ENCODE measurements around the gene UTS2.

UTS2 gene, protein sequence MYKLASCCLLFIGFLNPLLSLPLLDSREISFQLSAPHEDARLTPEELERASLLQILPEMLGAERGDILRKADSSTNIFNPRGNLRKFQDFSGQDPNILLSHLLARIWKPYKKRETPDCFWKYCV

DNA sequence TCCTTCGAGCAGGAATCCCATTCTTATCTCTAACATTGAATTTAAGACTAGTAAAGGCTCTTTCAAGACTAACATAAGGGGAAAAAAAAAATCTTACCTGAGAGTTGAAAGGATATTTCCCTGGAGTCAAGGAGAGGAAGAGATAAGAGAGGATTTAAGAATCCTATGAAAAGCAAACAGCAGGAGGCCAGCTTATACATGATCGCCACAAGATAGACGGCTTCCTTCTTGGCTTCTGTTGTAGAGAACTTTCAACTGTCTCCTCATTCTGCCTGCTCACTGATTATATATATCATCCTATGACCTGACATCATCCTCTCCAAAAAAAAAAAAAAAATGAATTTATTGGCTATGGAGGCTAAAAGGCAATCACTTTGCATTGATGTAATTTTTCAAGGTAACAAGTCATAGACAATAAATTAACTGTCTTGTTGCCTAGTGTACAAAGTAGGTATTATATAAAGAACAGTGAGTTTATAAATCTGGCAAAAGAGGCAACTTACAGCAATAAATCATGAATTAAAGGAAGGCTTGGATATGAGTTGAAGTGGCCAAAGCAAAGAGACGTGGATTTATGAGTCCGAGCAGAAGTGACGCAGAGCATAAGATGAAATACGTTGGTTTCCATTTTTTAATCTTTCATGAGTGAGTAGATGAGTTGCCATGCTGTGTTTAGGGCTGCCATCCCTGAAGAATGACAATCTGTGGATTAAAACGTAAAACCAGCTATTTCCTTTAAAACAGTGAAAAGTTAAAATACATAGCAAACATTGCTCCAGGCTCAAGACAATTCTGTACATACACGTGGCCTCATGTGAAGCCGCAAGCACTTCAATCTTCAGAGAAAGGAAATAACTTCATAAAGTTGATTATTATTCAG is at the start of gene UTS2:
Gene UTS2, minus strand, starts transcription at position 262 of the 880 bp plus-strand sequence. Its CDS starts 62 bp downstream, at position 200.
- no peak within 1 kb of the TSS for H3K27ac Mint-ChIP-seq

DNA sequence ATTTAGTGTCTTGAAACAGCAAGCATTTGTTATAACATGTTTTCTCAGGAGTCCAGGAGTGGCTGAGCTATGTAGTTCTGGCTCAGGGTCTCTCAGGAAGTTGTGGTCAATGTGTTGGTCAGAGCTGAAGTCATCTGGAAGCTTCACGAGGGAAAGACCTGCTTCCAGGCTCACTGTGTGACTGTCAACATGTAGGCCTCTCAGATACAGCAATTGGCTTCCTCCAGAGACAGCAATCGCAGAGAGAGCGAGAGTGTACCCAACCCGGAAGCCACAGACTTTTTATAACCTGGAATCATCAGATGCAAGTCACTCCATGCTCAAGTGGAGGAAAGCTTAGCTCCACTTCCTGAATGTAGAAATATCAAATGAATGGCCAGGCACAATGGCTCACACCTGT is 46.9 kb upstream of the UTS2 start:
- H3K36me3 Mint-ChIP-seq (ENCODE audit: low read depth) = no peaks in the 10 kb centered on the region
- no peak overlapping the region for H3K27ac Mint-ChIP-seq
- intact Hi-C loops (cut with micrococcal nuclease) = loop anchor here (5.0 kb wide), 1 partner anchor 232 kb away; no protein-coding TSS in a partner anchor
- no peaks in the 10 kb centered on the region for H3K9me3 Mint-ChIP-seq
- no peak overlapping the region for H3K4me3 Mint-ChIP-seq
- H3K4me1 Mint-ChIP-seq (ENCODE audit: low read depth) = peaks cover 12% of the 10 kb centered on the region
- peaks cover 3% of the 10 kb centered on the region for H3K27me3 Mint-ChIP-seq

More for the DNA sequence above, at the start of gene UTS2:
- H3K4me1 Mint-ChIP-seq (ENCODE audit: low read depth) = peaks cover 14% of the 10 kb centered on the region
- H3K4me3 Mint-ChIP-seq = no peak within 1 kb of the TSS
- intact Hi-C loops (cut with micrococcal nuclease) = loop anchor here (10.0 kb wide), 1 partner anchor 98 kb away; no protein-coding TSS in a partner anchor
- no peaks in the 10 kb centered on the region for H3K36me3 Mint-ChIP-seq (ENCODE audit: low read depth)
- peaks cover 12% of the 10 kb centered on the region for H3K27me3 Mint-ChIP-seq
- H3K9me3 Mint-ChIP-seq = no peaks in the 10 kb centered on the region

DNA sequence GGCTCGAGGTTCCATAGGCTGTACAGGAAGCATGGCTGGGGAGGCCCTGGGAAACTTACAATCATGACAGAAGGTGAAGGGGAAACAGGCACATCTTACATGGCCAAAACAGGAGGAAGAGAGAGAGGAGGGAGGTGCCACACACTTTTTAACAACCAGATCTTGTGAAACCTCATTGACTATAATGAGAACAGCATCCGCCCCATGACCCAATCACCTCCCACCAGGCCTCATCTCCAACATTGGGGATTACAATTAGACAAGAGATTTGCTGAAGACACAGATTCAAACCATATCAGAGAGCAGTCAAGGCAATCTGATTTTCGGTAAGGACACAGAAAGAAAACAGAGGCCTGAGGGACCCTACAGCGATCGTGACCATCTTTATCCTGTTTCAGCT is 46.1 kb upstream of the UTS2 start:
- intact Hi-C loops (cut with micrococcal nuclease) = no loop called here
- Mint-ChIP-seq H3K4me3 (no peak overlapping the region), H3K36me3 (ENCODE audit: low read depth) (no peaks in the 10 kb centered on the region), H3K27ac (no peak overlapping the region), H3K9me3 (no peaks in the 10 kb centered on the region), H3K27me3 (peaks cover 3% of the 10 kb centered on the region), H3K4me1 (ENCODE audit: low read depth) (peaks cover 12% of the 10 kb centered on the region)

DNA sequence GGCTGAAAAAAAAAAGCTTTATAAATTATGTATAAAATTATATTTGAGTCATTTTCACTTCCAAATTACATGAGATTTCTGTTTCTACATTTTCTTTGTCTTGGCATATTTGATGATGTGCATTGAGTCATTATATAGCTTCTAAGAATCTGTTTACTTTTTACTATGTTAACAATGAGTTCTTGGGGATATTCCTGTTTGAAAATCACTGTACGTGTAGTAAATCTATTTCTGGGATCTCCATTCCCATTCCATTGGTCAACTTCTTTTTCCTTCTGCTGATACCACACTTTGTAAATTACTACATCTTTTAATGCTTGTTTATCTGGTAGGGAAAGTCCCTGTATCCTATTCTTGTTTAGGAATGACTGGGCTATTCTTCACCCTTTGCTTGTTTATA is 44.1 kb upstream of the UTS2 start:
- Mint-ChIP-seq H3K27ac (no peak overlapping the region), H3K4me1 (ENCODE audit: low read depth) (peaks cover 5% of the 10 kb centered on the region), H3K36me3 (ENCODE audit: low read depth) (no peaks in the 10 kb centered on the region), H3K27me3 (peaks cover 3% of the 10 kb centered on the region), H3K9me3 (no peaks in the 10 kb centered on the region), H3K4me3 (no peak overlapping the region)
- intact Hi-C loops (cut with micrococcal nuclease) = no loop called here

DNA sequence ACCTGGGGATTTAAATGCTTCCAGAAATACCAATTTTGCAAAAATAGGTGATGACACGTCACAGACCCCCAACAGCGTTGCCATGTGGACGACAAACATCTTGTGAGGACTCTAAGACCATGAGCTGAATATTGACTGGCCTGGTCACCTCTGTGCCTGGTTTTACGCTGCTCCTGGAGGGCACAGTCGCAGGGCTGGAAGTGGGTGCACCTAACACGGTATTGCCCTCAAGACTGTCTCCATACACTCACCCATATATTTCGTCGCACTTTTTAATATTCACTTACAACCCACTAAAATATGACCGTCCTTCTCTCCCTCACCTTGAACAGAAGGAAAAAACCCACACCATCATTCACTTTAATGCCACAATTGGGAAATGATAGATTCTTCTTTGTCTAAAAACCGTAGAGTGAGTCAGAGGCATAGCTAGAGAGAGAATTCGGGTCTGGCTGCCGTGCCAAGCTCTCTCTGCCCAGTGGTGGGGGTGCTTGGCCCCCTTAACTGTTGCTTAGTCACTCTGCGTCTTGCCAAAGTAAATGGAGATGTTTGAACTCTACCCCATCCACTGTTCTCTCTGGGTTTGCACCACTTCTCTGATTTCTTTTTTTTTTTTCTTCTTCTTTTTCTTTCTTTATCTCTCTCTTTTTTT is 40.8 kb upstream of the UTS2 start:
- Mint-ChIP-seq H3K36me3 (ENCODE audit: low read depth) (no peaks in the 10 kb centered on the region), H3K4me1 (ENCODE audit: low read depth) (no peaks in the 10 kb centered on the region), H3K27ac (no peak overlapping the region), H3K4me3 (no peak overlapping the region), H3K9me3 (no peaks in the 10 kb centered on the region), H3K27me3 (peaks cover 6% of the 10 kb centered on the region)
- intact Hi-C loops (cut with micrococcal nuclease) = no loop called here

DNA sequence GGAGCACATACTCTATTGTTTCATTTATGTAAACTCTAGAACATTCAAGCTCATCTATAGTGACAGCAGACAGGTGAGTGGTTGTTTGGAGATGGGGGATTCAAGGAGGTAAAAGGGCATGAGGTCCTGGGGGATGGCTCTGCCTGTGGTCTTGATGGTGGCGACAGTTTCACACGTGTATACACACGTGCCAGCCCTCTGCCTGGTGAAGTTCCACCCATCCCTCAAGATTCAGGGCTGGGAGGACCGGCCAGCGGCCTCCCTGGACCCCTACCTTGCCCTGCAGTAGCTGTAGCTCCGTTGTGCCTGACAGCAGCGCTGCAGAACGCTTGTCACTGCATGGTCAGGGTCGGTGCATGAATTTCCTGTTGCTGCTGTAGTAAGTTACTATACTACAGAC is 38.9 kb upstream of the UTS2 start:
- Mint-ChIP-seq H3K4me3 (no peak overlapping the region), H3K36me3 (ENCODE audit: low read depth) (no peaks in the 10 kb centered on the region), H3K9me3 (no peaks in the 10 kb centered on the region), H3K27ac (no peak overlapping the region), H3K4me1 (ENCODE audit: low read depth) (peaks cover 4% of the 10 kb centered on the region), H3K27me3 (peaks cover 11% of the 10 kb centered on the region)
- intact Hi-C loops (cut with micrococcal nuclease) = no loop called here

DNA sequence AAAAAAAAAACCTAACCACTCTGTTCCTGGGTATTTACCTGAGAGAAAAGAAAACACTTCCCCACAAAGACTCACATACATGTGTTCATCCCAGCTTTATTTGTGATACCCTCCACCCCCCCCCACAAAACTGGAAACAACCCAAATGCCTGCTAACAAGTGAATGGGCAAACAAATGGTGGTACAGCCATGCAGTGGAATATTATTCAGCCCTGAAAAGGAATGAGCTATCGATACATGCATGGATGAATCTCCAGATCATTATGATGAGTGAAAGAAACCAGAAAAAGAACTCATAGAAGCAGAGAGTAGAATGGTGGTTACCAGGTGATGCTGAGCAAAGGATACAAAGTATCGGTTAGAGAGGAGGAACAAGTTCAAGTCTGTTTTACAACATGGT is 38.0 kb upstream of the UTS2 start:
- Mint-ChIP-seq H3K27me3 (peaks cover 11% of the 10 kb centered on the region), H3K9me3 (no peaks in the 10 kb centered on the region), H3K4me3 (no peak overlapping the region), H3K27ac (no peak overlapping the region), H3K36me3 (ENCODE audit: low read depth) (no peaks in the 10 kb centered on the region), H3K4me1 (ENCODE audit: low read depth) (peaks cover 10% of the 10 kb centered on the region)
- intact Hi-C loops (cut with micrococcal nuclease) = no loop called here

DNA sequence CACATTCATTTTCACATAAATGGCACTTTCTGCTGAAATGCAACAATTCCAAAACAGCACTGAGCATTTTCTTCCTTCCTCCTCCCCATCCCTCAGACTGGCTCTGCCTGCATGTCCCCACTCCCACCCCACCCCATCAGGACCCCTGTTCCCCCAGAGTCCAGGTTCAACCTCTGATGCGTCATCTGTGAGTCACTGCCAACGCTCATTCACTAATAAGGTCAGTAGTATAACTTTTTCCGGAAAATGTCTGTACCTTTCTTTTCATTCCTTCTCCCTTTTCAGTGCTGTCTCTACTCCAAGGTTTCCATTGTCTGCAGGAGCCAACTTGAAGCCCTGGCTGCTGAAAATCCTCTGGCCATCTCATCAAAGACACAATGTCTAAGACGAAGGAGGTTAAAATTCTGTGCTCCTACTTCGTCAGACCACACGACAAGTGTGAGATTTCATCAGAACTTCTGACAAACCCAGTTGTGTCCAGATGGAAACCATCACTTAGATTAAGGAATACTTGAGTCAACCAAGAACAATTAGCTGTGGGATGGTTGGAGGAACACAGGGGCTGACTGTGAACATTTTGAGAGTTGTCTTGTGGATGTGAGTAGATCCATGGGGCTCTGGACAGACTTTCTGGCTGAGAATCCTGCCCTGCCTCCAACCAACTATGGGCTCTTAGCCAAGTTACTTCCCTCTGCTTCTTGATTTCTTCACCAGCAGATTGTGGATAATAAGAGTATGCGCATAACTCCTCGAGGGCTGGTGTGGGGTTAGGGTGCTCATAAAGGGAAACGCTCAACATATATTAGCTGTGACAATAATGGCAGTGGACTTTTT is 35.6 kb upstream of the UTS2 start:
- Mint-ChIP-seq H3K27me3 (peaks cover 22% of the 10 kb centered on the region), H3K4me1 (ENCODE audit: low read depth) (peaks cover 10% of the 10 kb centered on the region), H3K4me3 (no peak overlapping the region), H3K9me3 (peaks cover 8% of the 10 kb centered on the region), H3K36me3 (ENCODE audit: low read depth) (no peaks in the 10 kb centered on the region), H3K27ac (no peak overlapping the region)
- intact Hi-C loops (cut with micrococcal nuclease) = no loop called here

DNA sequence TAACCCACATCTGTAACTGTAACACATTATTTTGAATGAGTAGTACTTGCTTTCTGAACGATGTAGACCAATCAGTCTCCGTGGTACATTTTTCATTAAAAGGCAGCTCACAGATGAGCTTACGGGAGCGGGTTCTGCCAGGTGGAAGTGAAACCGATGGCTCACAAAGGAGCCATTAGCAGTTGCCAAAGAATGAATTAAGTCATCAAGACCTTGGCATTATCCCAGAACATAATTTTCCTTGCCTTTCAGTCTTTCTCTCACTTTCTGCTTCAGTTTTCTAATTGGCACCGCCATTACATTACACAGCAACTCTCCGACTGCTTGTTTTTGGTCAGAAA is 33.5 kb upstream of the UTS2 start:
- Mint-ChIP-seq H3K36me3 (ENCODE audit: low read depth) (no peaks in the 10 kb centered on the region), H3K4me3 (no peak overlapping the region), H3K27me3 (peaks cover 22% of the 10 kb centered on the region), H3K27ac (no peak overlapping the region), H3K9me3 (peaks cover 8% of the 10 kb centered on the region), H3K4me1 (ENCODE audit: low read depth) (peaks cover 10% of the 10 kb centered on the region)
- intact Hi-C loops (cut with micrococcal nuclease) = no loop called here

DNA sequence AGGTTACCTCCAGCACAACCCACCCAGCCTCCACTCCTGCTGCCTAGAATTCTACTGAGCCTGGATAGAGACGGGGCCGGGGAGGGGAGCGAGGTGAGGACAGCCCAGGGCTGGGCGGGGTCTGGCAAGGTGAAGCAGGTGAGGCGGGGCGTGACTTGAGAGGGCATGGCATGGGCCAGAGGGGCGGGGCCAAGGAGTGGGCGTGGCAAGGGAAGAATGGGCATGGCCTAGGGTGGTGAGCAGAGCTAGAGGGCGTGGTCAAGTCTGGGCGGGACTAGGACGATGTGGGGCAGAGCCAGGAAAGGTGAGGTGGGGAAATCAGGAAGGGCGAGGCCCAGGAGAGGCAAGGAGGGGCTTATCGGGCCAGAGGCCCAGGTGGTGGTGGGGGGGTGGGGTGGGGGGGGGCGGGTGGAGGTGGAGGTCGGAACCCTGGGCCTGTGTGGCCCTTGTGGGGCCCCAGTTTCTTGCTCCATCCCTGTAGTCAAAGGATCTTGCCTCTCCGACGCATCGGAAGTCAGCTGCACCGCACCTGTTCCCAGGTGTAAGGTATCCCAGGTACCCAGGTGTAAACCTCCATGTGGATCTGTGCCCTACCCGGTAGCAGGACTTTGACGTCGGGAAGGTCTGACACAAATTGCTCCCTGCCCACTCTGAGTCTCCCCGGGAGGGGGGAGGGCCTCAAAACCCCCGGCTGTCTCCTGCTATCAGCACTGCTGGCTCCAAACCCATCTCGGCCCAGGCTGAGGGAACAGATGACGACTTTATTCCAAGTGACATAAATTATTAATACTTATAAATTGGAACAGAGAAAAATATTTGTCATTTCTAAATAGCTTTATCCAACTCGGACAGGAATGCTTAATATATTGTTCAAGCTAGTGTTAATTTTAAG is 32.9 kb upstream of the UTS2 start:
- Mint-ChIP-seq H3K4me3 (no peak overlapping the region), H3K36me3 (ENCODE audit: low read depth) (no peaks in the 10 kb centered on the region), H3K27me3 (peaks cover 19% of the 10 kb centered on the region), H3K9me3 (peaks cover 8% of the 10 kb centered on the region), H3K4me1 (ENCODE audit: low read depth) (peaks cover 10% of the 10 kb centered on the region), H3K27ac (no peak overlapping the region)
- intact Hi-C loops (cut with micrococcal nuclease) = no loop called here

DNA sequence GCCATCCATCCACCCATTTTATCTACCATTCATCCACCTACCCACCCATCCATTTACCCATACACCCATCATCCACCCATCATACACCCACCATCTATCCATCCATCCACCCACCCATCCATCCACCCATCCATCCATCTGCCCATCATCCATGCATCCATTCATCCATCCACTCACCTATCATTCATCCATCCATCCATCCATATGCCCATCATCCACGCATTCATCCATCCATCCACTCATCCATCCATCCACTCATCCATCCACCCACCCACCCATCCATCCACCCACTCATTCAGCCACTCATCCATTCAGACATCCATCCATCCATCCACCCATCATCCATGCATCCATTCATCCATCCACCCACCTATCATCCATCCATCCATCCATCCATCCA is 31.9 kb upstream of the UTS2 start:
- H3K4me3 Mint-ChIP-seq = no peak overlapping the region

DNA sequence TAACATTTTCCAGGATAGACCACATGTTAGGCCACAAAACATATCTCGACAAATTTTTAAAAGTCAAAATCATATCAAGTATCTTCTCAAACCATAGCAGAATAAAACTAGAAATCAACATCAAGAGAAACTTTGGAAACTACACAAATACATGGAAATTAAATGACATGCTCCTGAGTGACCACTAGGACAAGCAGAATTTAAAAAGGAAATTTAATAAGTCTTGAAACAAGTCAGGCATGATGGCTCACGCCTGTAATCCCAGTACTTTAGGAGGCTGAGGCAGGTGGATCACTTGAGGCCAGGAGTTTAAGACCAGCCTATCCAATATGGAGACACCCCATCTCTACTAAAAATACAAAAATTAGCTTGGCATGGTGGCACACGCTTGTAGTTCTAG is 26.4 kb upstream of the UTS2 start:
- H3K36me3 Mint-ChIP-seq (ENCODE audit: low read depth) = no peaks in the 10 kb centered on the region
- no peak overlapping the region for H3K4me3 Mint-ChIP-seq
- H3K27me3 Mint-ChIP-seq = peaks cover 4% of the 10 kb centered on the region
- intact Hi-C loops (cut with micrococcal nuclease) = no loop called here
- H3K27ac Mint-ChIP-seq = no peak overlapping the region
- no peaks in the 10 kb centered on the region for H3K4me1 Mint-ChIP-seq (ENCODE audit: low read depth)
- H3K9me3 Mint-ChIP-seq = peaks cover 29% of the 10 kb centered on the region

More for the DNA sequence above, 31.9 kb upstream of the UTS2 start:
- intact Hi-C loops (cut with micrococcal nuclease) = no loop called here
- Mint-ChIP-seq H3K36me3 (ENCODE audit: low read depth) (no peaks in the 10 kb centered on the region), H3K4me1 (ENCODE audit: low read depth) (peaks cover 10% of the 10 kb centered on the region), H3K27me3 (peaks cover 16% of the 10 kb centered on the region), H3K9me3 (peaks cover 8% of the 10 kb centered on the region), H3K27ac (no peak overlapping the region)

DNA sequence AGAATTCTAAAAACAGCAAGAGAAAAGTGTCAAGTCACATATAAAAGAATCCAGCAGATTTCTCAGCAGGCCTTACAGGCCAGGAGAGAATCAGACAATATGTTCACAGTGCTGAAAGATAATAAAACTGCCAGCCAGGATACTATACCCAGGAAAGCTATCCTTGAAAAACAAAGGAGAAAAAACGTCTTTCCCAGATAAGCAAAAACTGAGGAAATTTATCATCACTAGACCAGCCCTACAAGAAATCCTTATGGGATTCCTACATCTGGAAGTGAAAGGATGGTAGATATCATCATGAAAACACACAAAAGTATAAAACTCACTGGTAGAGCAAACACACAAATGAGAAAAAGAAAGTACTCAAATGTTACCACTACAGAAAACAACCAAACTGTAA is 25.2 kb upstream of the UTS2 start:
- H3K4me3 Mint-ChIP-seq = no peak overlapping the region
- no peaks in the 10 kb centered on the region for H3K4me1 Mint-ChIP-seq (ENCODE audit: low read depth)
- intact Hi-C loops (cut with micrococcal nuclease) = no loop called here
- peaks cover 3% of the 10 kb centered on the region for H3K27me3 Mint-ChIP-seq
- peaks cover 29% of the 10 kb centered on the region for H3K9me3 Mint-ChIP-seq
- no peak overlapping the region for H3K27ac Mint-ChIP-seq
- H3K36me3 Mint-ChIP-seq (ENCODE audit: low read depth) = no peaks in the 10 kb centered on the region

All from dendritic cell treated with granulocyte-macrophage colony-stimulating factor and Interleukin-4, amounts not matched to agents 40 ng/mL and 50 ng/mL, for 4 days (primary cell).